GM21515 (cell line): ENCODE data around the gene MRPL12.
"Not testable (repeated sequence)": the region's sequence is repeated elsewhere in the genome, so short reads cannot be mapped to it uniquely, and the experiment has no call there.

Source experiments
- ATAC-seq: cut with Tn5 transposase; IDR thresholded peaks from one replicate; pipeline ENCODE4 v1.9.1; 2021; ENCODE audit not compliant: unreplicated experiment

Gene MRPL12

DNA sequence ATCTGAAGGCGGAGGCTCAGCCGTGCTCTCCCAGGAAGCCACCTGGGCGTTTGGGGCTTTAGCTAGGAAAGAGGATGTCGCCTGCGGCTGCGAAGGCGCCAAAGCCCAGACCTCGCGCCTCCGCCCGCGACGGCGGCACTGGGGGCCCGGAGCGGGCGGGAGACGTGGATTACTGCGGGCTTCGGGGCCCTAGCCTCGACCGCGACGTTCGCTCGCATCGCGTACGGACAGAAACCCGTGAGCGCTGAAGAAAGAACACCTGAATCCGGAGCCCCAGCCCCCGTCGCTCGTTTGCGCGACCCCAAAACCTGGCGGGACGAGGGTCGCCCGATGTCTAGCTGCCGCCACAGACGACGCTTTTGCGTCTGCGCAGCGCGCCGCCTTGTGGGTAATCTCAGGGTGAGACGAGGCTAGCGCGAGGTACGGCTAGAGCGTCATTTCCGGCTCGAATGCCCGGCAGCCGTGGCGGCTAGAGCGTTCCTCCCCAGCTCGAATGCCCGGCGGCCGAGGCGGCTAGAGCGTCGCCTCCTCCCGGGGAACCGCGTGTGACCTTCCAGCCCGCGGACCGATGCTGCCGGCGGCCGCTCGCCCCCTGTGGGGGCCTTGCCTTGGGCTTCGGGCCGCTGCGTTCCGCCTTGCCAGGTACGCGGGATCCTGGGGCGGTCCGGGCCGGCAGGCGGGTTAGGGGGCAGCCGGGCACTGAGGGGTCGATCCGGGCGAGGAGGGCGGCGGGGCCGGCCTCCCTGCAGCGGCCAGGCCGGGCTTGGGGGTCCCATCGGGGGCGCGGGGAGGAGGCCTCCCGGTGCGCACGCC, at the start of gene MRPL12:
Gene MRPL12, plus strand, starts transcription at position 434 of the 813 bp plus-strand sequence. Its CDS starts 135 bp downstream, at position 569.
- ATAC-seq: peak; percentile 69

DNA sequence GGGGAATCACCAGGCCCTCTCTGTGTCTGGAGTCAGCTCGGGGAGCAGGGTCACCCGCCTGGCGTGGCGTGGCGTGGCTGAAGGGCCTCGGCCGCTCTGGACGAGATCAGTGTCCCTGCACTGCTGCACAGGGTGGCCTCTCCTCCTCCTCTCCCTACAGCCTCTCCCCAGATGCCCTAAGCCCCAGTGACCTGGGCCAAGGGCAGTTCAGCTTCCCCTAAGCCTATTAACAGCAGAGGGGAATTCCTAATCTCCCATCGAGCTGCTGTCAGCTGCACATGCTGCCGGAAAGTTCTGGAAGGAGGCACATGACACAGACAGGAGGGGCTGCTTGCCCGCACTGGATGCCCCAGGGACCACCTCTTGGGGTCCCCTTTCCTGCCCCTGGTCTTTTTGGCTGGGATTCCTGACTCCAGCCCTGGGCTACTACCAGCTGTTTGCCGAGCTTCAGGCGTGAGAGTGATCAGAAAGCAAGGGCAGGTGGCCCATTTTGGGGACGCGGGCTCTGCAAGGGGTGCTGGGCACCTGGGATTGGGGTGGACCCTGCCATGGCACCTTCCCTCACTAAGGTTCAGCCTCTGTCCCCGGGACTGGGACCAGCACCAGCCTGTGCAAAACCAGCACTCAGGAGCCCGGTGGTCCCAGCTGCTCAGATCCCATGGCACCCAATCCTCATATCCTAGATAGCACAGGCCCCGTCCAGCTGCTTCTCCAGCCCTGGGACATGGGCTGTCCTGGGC, 47.6 kb upstream of the MRPL12 start:
- no peak for ATAC-seq

DNA sequence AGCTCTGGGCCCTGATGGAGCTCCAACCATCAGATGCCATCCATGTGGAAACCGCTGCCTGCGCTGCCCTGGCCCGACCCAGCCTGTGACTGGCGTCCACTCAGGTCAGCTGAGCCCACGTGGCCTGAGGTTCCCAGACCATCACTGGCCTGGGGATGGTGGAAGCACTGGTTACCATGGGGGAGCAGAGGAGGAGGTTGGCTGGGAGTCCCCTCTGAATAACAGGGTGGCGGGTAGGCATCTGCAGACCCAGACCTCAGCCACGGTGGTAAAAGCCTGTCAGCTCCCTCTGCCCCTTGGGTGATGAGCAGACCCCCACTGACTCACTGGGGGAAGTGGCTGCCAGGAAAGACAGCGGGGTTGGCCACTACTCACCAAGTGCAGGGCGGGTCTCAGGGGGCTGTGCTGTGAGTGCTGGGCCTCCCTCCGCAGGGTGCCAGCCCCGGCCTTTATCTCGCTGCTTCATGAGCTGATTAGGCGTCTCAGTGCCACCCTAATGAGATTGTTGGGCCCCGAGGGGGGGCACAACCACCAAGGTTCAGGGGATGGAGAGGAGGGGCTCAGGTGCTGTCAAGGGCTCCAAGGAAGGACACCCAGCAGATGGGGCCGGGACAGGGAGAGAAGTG, 46.9 kb upstream of the MRPL12 start, which contains the start of gene PDE6G:
Gene PDE6G, minus strand, starts transcription at position 425 of the 626 bp plus-strand sequence. CDS start 3,237 bp downstream, outside the sequence.
- no peak for ATAC-seq

DNA sequence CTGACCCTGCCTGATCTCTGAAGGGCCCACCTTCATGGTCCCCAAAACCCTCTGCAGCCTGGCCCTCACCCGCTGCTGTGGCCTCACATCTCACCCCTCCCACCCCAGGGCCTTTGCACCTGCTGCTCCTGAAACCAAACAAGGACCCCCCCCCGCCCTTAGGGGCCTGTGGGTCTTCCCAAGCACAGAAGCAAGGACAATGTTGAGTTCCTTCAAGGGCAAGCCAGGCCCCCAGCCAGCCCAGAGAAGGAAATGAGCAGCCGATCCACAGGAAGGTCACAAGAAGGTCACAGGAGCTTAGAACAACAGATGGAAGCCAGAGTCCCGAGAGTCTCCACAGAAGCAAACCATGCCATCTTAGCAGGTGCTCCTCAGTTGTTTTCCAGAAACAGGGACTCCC, 46.3 kb upstream of the MRPL12 start:
- no peak for ATAC-seq

DNA sequence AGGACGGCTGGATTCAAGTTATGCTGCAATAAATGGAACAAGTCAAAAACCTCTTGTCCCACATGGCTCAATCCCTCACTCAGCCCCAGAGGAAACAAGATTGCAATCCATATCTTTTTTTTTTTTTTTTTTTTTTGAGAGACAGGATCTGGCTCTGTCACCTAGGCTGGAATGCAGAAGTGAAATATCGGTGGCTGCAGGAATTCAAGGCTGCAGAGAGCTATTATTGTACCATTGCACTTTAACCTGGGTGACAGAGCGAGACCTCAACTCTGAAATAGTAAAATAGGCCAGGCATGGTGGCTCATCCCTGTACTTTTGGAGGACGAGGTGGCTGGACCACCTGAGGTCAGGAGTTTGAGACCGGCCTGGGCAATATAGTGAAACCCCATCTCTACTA, 44.1 kb upstream of the MRPL12 start:
- no peak for ATAC-seq

DNA sequence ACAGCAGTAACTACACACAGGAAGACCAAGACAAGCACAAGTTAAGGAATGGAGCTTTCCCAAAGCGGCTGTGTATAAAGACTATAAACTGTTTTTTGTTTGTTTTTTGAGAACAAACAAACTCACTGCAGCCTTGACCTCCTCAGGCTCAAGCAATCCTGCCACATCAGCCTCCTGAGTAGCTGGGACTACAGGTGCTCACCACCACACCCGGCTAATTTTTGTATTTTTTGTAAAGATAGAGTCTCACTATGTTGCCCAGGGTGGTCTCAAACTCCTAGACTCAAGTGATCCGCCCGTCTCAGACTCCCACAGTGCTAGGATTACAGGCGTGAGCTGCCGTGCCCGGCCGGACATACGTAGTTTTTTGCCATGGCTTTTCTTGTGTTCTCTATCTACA, 42.7 kb upstream of the MRPL12 start:
- no peak for ATAC-seq

DNA sequence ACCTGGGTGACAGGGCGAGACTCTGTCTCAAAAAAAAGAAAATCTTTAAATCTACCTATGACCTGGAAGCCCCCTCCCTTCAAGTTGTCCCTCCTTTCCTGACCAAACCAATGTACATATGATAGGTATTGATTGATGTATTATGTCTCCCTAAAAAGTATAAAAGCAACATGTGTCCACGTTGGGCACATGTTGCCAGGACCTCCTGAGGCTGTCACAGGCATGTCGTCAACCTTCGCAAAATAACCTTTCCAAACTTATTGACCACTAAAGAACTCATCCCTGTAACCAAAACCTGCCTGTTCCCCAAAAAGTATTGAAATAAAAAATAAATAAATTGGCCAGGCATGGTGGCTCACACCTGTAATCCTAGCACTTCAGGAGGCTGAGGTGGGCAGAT, 41.2 kb upstream of the MRPL12 start:
- no peak for ATAC-seq

DNA sequence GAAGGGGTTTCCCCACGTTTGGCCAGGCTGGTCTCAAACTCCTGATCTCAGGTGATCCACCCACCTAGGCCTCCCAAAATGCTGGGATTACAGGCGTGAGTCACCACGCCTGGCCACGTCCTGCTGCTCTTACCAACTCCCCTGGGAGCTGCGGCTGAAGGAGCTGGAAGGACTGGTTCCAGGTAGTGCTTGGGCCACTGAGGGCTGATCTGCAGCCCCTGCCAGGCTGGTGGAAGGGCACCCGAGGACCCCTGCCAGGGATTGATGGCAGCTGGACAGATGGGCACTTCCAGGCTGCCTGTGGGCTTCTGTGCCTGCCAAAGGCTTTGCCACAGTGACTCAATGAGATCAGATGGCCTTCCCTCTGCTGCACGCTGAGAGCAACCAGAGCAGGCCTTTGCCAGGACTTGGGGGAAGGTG, 39.1 kb upstream of the MRPL12 start:
- no peak for ATAC-seq

DNA sequence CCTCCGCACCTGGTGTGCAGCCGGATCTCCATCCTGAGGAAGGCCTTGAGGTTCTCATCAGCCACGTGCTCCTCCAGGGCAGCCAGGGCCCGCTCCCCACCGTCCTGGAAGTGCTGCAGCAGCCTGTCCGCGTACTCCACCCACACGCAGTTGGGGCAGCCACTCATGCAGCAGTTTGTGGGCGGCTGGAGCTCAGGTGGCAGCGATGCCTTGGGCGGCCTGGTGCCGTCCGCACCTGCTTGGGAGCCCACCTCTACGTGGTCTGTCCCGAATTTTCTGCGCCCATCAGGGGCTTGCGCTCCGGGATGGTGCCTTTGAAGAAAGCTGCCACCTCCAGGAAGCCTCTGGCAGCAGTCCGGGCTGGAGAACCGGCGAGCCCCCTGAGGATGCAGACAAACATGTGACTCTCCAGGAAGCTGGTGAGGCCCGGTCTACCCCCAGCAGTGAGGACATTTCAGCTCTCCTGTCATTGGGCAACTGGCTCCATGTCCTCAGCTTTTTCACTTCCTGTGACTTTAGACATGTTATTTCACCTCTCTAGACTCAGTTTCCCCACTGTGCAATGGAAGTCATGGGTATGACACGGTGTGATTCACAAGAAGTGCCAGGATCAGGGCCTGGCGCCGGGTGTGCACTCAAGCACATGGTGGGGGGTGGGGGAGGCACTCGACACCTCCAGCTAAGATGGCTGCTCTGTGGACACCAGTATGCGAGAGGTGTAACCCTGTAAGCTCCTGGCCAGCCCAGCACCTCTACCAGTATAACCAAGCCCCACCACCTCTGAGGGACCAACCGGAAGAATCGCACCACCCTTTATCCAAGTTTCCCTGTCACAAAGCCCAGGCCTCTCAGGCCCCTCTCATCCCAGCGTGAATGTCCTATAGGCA, 37.7 kb upstream of the MRPL12 start:
- peak; percentile 7 for ATAC-seq

DNA sequence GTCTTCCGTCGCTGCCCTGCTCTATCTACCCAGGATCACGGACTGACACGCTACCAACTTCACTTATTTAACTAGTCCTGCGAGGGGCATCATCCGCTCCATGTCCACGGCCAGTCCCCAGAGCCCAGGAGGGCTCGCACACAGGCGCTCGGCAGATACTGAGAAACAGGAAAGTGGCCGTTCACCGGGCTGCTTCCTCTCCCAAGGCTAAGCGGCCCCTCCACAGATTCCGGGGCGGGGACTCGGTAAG, 37.1 kb upstream of the MRPL12 start:
- no peak for ATAC-seq

DNA sequence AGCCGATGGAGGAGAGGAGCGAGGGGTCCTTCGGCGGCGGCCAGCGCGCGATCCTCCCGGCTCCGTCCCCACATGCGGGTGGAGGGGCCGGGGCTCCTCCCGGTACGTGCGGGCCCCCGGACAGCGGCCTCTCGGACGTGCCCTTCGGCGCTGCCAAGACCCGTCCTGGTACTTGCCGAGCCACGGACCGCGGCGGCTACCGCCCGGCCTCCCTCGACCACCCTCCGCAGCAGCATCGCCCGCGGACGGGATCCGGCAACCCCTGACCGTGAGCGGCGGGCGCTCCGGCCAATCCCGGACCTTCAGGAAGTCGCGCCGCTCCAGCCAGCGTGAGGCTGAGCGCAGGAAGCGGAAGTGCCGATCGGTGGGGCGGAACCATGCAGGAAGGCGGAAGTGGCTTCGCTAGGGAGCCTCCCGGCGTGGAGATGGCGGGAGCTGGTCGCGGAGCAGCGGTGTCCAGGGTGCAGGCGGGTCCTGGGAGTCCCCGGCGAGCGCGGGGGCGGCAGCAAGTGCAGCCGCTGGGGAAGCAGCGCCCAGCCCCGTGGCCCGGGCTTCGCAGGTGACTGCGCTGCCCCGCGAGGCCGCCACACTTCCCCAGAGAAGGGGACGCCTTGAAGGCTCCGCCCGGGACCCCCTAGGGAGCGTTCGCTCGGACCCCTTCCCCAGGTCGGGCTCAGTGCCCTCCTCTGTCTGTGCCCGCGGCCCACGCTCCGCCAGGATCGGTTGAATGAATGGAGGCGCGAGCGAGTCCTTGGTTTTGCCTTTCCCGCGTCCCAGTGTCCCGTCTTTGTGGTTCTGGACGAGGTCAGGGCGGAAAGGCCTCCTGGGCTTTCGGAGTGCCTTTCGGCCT, 36.6 kb upstream of the MRPL12 start, which contains the start of the genes CCDC137 and OXLD1:
Gene CCDC137, plus strand, starts transcription at position 396 of the 850 bp plus-strand sequence. Its CDS starts 30 bp downstream, at position 426.
Gene OXLD1, minus strand, starts transcription at position 264 of the 850 bp plus-strand sequence. Its CDS starts 28 bp downstream, at position 236.
- ATAC-seq: peak; percentile 86

DNA sequence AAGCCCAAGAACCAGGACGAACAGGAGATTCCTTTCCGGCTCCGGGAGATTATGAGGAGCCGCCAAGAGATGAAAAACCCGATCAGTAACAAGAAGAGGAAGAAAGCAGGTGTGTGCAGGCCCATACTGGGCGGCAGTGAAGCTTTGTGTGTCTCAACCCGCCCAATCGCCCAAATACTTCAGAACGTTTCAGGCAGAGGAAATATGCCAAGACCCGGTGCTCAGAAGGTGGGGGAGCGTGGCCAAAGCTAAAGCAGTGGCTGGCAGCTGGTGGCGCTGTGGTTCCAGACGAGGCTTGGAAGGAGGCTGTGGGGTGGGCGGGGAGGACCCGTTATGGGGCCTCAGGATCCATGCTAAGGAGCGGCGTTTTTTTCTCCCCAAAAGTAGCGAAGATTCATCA, 35.4 kb upstream of the MRPL12 start:
- no peak for ATAC-seq

DNA sequence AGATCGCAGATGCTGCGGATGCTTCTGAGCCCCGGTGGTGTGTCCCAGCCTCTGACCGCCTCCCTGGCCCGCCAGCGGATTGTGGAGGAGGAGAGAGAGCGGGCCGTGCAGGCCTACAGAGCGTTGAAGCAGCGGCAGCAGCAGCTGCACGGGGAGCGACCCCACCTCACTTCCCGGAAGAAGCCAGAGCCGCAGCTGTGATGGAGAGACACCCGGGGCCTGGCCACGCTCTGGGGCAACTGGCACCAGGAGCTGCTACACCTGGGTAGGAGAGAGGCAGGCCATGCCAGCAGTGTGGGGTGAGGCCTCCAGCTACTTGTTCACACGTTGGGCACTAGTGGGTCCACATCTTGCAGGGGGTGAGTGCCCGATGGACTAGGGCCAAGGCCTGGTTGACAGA, 30.7 kb upstream of the MRPL12 start:
- no peak for ATAC-seq

DNA sequence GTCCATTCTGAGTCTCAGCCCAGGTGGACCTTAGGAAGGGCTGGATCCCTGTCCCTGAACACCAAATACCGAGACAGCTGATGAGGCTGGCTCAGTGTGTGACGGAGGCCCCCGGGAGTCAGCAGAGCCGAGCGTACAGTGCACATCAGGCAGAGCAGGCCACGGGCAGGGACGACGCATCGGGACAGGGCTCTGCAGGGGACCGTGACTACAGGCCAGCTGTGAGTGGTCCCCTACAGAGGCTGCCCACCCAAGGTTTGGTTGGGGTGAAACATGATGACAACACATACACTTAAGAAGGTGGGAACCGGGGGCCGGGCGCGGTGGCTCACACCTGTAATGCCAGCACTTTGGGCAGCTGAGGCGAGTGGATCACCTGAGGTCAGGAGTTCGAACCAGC, 30.2 kb upstream of the MRPL12 start:
- ATAC-seq: no peak

DNA sequence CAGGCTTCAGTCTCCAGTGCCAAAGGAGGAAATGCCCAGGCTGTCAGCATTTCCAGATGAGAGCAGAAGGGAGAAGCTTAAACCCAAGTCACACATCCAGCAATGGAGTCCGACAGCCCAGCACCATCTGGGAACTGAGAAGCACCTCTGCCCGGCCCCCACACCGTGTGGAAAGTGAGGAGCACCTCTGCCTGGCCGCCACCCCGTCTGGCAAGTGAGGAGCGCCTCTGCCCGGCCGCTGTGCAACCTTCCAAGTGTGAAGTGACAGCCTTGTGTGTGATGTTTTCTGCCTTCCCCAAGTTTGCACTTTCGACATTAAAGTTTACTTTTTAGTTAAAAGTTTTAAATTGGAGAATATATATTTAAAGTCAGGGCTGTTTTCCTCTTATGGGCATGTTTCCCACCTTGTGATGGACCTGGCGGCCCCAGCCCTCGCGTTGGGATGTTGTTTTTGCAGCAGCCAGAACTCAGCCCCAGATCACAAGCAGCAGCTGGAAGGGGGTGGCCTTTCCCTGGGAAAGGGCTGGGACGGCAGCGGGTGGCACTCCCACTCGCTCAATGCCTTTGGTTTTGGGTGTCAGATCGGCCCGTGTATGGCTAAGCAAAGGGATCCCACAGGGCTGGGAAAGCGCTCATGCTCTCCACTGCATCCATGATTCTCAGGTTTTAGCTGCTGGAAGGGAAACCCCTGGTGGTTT, 29.5 kb upstream of the MRPL12 start:
- no peak for ATAC-seq

DNA sequence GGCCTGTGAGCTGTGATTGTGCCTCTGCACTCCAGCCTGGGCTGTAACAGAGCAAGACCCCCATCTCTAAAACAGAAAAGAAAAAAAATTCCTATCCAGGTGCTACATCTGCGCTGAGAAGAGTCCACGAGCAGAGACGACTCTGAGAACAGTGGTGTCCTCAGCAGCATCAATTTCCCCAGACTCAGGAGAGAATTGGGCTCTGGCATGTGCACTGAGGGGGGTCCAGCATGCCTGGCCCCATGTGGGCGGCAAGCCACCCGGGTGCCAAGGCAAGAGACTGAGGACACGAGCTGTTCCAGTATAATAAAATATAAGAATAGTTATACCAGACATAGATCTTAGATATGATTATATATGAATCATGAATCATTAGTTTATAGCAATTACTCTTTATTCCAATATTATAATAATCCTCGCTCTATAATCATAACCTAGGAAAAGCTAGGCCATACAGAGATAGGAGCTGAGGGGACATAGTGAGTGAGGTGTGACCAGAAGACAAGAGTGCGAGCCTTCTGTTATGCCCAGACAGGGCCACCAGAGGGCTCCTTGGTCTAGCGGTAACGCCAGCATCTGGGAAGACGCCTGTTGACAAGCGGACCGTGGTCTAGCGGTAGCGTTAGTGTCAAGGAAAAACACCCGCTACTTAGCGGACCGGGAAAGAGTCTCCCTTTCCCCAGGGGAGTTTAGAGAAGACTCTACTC, 27.5 kb upstream of the MRPL12 start:
- ATAC-seq: not testable (repeated sequence)

DNA sequence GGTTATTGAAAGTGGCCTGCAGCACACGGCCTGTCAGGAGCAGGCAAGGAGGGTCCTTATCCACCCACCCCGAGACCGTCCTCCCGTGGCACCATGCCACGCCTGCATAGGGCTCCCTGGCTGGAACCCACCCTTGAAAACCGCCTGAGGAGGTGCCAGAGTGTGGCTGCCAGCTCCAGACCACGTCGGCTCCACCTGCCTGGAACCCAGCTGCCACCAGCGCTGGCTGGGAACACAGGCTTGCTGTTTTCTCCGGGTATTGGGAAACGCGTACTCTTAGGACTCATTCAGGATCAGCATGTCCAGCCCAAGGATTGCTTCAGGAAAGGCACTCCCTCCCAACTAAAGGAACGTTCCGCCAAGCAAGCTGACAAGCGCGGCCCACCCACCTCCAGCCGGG, 26.3 kb upstream of the MRPL12 start:
- ATAC-seq: no peak

DNA sequence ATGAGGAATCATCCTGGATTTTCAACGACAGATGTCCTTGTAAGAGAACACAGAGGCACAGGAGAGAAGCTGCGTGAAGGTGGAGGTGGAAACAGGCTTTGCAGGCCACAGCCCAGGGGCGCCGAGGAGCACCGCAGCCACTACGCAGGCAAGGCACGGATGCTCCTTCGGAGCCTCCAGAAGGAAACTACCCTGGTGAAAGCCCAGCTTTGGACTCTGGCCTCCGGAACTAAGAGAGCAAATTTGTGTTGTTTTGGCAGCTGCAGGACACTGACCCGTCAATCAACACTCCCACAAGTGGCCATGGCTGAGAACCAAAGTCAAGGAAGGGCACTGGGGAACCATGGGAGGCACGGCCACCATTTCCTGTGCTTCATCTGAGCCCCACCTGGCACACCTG, 23.0 kb upstream of the MRPL12 start:
- ATAC-seq: no peak

DNA sequence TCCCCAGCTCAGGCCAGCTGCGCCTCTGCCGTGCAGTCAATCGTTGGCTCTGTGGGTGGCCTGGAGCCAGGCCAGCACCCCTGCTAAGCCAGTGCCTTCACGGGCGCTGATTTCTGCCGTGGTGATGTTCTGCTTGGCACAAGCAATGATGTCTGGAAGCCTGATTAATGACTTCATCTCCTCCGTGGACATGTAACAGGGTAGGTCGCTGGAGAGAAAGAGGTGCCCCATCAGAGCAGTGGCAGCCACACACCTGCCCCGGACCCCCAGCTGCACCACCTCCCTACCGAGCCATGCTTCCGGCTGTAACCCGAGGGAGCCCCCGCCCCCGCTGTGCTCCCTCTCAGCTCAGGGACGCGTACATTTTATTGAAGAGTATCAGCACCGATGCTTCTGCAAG, 21.5 kb upstream of the MRPL12 start:
- ATAC-seq: no peak
